HFFc6 (cell line): ENCODE results near the gene OR1E1. TPM values are rescaled to one million over a fixed set of nuclear protein-coding genes. Genes with fewer than 3 reads are reported as not detected.
"Not testable (repeated sequence)": the region's sequence is repeated elsewhere in the genome, so short reads cannot be mapped to it uniquely, and the experiment has no call there.

Source experiments
- DNase-seq: peaks from one replicate; pipeline ENCODE4 v3.0.0-alpha.2; 2018
- H3K27ac Mint-ChIP-seq: 2 replicates; pipeline ENCODE4 v1.8.0; 2020; ENCODE audit warnings: mild to moderate bottlenecking, mixed read lengths
- H3K27me3 Mint-ChIP-seq: 2 replicates; pipeline ENCODE4 v1.8.0; 2021; ENCODE audit warnings: mild to moderate bottlenecking, moderate library complexity, mixed read lengths; ENCODE audit not compliant: insufficient read depth
- H3K36me3 Mint-ChIP-seq: 2 replicates; pipeline ENCODE4 v1.8.0; 2021; ENCODE audit warnings: low read depth, mixed read lengths
- H3K4me1 Mint-ChIP-seq: 2 replicates; pipeline ENCODE4 v1.8.0; 2020; ENCODE audit warnings: low read depth, mixed read lengths
- H3K4me3 Mint-ChIP-seq: 2 replicates; pipeline ENCODE4 v1.8.0; 2020; ENCODE audit warnings: mild to moderate bottlenecking, moderate library complexity, mixed read lengths
- H3K9me3 Mint-ChIP-seq: 2 replicates; pipeline ENCODE4 v1.8.0; 2020; ENCODE audit warnings: mild to moderate bottlenecking, mixed read lengths
- total RNA-seq, 6 experiments: library from RNA; stranded (reverse); fragmentation: NEBNext Ultra II Directional; extraction: Animal tissue kit (Norgen Biotek cat#: 25700); gene quantifications; 2 replicates in 1 of 6; 3 replicates in 5 of 6; pipeline ENCODE4 v1.2.3, GENCODE V29; 2021
- TF ChIP-seq, protein P1 (sequence below): fragments of 200-600 bp; sonication (generic); IDR thresholded peaks from 2 replicates; pipeline ENCODE4 v1.5.0; 2021; ENCODE audit warnings: antibody characterized with exemption, mild to moderate bottlenecking

OR1E1 gene
- total RNA-seq, 6 experiments from 2014 or later: not detected

DNA sequence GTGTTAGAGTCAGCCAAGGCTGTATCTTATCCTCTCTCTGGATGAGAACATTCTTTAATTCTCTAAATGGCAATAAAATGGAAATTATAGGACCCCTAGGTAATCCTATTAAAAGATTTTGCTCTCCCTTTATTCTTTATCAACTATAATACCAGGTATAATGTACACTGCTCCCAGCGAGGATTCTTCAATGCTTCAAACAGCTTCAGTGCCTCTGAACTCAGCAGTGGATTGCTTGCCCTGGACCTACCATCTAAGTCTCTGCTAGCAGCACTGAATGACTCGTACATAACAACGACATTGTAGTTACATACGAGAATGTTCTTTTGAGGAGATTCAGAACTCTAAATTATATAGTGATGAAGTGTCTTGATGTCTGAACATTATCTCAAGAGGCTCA lies 8.4 kb downstream of the OR1E1 start:
- Mint-ChIP-seq H3K36me3 (peaks cover 5% of the 10 kb centered on the region; the same call in 1 of the 2 replicates), H3K4me1 (no peaks in the 10 kb centered on the region), H3K4me3 (no peak overlapping the region), H3K9me3 (peaks cover 32% of the 10 kb centered on the region), H3K27me3 (no peaks in the 10 kb centered on the region), H3K27ac (no peak overlapping the region)
- no peak for DNase-seq
- TF ChIP-seq, protein P1, sequence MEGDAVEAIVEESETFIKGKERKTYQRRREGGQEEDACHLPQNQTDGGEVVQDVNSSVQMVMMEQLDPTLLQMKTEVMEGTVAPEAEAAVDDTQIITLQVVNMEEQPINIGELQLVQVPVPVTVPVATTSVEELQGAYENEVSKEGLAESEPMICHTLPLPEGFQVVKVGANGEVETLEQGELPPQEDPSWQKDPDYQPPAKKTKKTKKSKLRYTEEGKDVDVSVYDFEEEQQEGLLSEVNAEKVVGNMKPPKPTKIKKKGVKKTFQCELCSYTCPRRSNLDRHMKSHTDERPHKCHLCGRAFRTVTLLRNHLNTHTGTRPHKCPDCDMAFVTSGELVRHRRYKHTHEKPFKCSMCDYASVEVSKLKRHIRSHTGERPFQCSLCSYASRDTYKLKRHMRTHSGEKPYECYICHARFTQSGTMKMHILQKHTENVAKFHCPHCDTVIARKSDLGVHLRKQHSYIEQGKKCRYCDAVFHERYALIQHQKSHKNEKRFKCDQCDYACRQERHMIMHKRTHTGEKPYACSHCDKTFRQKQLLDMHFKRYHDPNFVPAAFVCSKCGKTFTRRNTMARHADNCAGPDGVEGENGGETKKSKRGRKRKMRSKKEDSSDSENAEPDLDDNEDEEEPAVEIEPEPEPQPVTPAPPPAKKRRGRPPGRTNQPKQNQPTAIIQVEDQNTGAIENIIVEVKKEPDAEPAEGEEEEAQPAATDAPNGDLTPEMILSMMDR: no peak

GRCh38 chr17:3385869-3386816 lies 12.1 kb downstream of the OR1E1 start, which contains the start of gene OR3A2:
Gene OR3A2 (minus strand): TSS chr17:3386308.
- Mint-ChIP-seq H3K9me3 (peaks cover 28% of the 10 kb centered on the region), H3K27ac (no peak within 1 kb of the TSS), H3K4me3 (no peak within 1 kb of the TSS)

DNA sequence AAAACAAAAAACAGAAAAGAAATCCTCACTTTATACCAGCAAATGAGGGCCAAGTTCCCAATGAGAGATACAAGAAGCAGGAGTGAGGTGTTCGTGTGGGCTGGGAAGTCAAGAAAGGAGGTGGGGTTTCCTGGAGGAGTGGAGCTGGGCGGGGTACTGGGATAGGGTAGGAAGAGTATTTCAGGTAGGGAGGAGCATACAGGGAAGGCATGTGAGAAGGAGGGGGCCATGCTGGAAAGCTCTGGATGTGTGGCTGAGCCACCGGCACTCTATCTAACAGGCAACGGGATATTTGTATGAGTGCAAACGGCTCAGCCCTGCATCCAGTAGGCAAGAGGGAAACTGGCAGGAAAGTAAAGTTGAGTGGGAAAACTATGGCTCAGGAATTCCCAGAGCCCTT lies 16.3 kb downstream of the OR1E1 start:
- Mint-ChIP-seq H3K27me3 (peaks cover 2% of the 10 kb centered on the region; the same call in 1 of the 2 replicates), H3K4me3 (no peak overlapping the region), H3K27ac (no peak overlapping the region), H3K36me3 (peaks cover 5% of the 10 kb centered on the region; the same call in 1 of the 2 replicates), H3K4me1 (no peaks in the 10 kb centered on the region), H3K9me3 (peaks cover 34% of the 10 kb centered on the region)
- no peak for DNase-seq
- TF ChIP-seq, protein P1: no peak

More at GRCh38 chr17:3385869-3386816, 12.1 kb downstream of the OR1E1 start, which contains the start of gene OR3A2:
- Mint-ChIP-seq H3K27me3 (peaks cover 2% of the 10 kb centered on the region; the same call in 1 of the 2 replicates), H3K36me3 (peaks cover 5% of the 10 kb centered on the region; the same call in 1 of the 2 replicates), H3K4me1 (no peaks in the 10 kb centered on the region)
- TF ChIP-seq, protein P1: no peak
- DNase-seq: no peak

- Mint-ChIP-seq H3K4me3 (no peak overlapping the region), H3K27me3 (peaks cover 4% of the 10 kb centered on the region), H3K36me3 (no peaks in the 10 kb centered on the region; the same call in 1 of the 2 replicates), H3K9me3 (peaks cover 37% of the 10 kb centered on the region), H3K4me1 (no peaks in the 10 kb centered on the region), H3K27ac (no peak overlapping the region)
- DNase-seq: no peak
- TF ChIP-seq, protein P1: no peak
Measured at GRCh38 chr17:3378321-3378720, 19.9 kb downstream of the OR1E1 start.

DNA sequence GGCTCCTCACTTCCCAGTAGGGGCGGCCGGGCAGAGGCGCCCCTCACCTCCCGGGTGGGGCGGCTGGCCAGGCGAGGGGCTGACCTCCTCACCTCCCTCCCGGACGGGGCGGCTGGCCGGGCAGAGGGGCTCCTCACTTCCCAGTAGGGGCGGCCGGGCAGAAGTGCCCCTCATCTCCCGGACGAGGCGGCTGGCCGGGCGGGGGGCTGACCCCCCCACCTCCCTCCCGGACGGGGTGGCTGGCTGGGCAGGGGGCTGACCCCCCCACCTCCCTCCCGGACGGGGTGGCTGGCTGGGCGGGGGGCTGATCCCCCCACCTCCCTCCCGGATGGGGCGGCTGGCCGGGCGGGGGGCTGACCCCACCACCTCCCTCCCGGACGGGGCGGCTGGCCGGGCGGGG lies 27.0 kb downstream of the OR1E1 start:
- H3K36me3 Mint-ChIP-seq: not testable (repeated sequence)

More for the DNA sequence above, 27.0 kb downstream of the OR1E1 start:
- DNase-seq, H3K4me1 Mint-ChIP-seq, H3K4me3 Mint-ChIP-seq, H3K27ac Mint-ChIP-seq, H3K27me3 Mint-ChIP-seq: not testable (repeated sequence)
- peaks cover 27% of the 10 kb centered on the region for H3K9me3 Mint-ChIP-seq

Other genes with a start within 250 kb of the OR1E1 start
- not detected for gene OR1A2, start 200.9 kb downstream of the OR1E1 start, total RNA-seq
- gene OR1A1, start 190.7 kb downstream of the OR1E1 start, total RNA-seq: not detected
- not detected for gene OR3A1, start 100.0 kb downstream of the OR1E1 start, total RNA-seq
- gene OR3A2, start 12.1 kb downstream of the OR1E1 start, total RNA-seq: not detected
- gene OR3A3, start 13.0 kb upstream of the OR1E1 start, total RNA-seq: not detected
- gene OR1E2, start 35.4 kb upstream of the OR1E1 start, total RNA-seq: not detected
- not detected for gene SPATA22, start 73.4 kb upstream of the OR1E1 start, total RNA-seq
- not detected for gene ASPA, start 77.6 kb upstream of the OR1E1 start, total RNA-seq
- gene TRPV3, start 159.4 kb upstream of the OR1E1 start, total RNA-seq: under 1 TPM in 5 of 6 experiments, not detected in 1; 0.07 to 0.66 (median 0.43) TPM
- gene TRPV1, start 211.0 kb upstream of the OR1E1 start, total RNA-seq: 1 to 10 TPM; 1.2 to 1.9 (median 1.5) TPM
- 10 to 100 TPM in 1 of 6 experiments, 1 to 10 TPM in 5; 7.9 to 10.5 (median 9.1) TPM for gene SHPK, start 237.8 kb upstream of the OR1E1 start, total RNA-seq
- gene CTNS, start 238.3 kb upstream of the OR1E1 start, total RNA-seq: 10 to 100 TPM in 1 of 6 experiments, 1 to 10 TPM in 5; 8.8 to 10.2 (median 9.0) TPM